ENCODE measurements around the gene EXOC6.
A peak's percentile ranks its signal among the peaks of the same experiment; 100 is the strongest.
"Not testable (repeated sequence)": the region's sequence is repeated elsewhere in the genome, so short reads cannot be mapped to it uniquely, and the experiment has no call there.

EXOC6 gene

DNA sequence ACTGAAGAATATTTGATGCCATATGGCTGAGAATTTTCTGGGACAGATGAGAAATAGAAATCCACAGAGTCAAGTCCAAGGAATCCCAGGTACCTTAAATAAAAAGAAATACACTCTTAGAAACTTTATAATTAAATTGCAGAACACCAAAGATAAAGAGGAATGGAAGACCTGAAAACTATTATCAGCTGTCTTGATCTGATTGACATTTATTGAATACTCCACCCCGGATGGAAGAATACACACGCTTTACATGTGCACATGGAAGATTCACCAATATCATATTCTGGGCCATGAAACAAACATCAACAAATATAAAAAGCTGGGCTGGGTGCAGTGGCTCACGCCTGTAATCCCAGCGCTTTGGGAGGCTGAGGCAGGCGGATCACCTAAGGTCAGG lies 81.6 kb downstream of the EXOC6 start:
- DNase-seq (ENCODE audit: insufficient read length, low spot score) (no peak), FAIRE-seq (no peak)
- TF ChIP-seq, protein P1, sequence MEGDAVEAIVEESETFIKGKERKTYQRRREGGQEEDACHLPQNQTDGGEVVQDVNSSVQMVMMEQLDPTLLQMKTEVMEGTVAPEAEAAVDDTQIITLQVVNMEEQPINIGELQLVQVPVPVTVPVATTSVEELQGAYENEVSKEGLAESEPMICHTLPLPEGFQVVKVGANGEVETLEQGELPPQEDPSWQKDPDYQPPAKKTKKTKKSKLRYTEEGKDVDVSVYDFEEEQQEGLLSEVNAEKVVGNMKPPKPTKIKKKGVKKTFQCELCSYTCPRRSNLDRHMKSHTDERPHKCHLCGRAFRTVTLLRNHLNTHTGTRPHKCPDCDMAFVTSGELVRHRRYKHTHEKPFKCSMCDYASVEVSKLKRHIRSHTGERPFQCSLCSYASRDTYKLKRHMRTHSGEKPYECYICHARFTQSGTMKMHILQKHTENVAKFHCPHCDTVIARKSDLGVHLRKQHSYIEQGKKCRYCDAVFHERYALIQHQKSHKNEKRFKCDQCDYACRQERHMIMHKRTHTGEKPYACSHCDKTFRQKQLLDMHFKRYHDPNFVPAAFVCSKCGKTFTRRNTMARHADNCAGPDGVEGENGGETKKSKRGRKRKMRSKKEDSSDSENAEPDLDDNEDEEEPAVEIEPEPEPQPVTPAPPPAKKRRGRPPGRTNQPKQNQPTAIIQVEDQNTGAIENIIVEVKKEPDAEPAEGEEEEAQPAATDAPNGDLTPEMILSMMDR (IDR thresholded peaks at IDR 0.05; ENCODE audit: insufficient read depth, missing control alignments) = no peak

DNA sequence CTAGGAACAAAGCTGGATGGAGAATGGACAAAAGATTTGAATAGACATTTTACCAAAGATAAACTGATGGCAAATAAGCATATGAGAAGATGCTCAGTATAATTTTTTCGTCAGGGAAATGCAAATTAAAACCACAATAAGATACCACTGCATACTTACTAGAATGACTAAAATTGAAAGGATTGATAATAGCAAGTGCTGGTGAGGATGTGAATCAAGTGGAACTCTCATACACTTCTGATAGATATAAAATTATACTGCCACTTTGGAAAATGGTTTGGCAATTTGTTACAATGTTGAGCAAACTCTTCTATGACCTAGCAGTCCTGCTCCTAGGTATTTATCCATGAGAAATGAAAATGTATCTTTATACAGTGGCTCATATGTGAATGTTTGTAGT lies 83.3 kb downstream of the EXOC6 start:
- FAIRE-seq (peak; percentile 58), DNase-seq (ENCODE audit: insufficient read length, low spot score) (no peak)
- TF ChIP-seq, protein P1 (IDR thresholded peaks at IDR 0.05; ENCODE audit: insufficient read depth, missing control alignments) = no peak

DNA sequence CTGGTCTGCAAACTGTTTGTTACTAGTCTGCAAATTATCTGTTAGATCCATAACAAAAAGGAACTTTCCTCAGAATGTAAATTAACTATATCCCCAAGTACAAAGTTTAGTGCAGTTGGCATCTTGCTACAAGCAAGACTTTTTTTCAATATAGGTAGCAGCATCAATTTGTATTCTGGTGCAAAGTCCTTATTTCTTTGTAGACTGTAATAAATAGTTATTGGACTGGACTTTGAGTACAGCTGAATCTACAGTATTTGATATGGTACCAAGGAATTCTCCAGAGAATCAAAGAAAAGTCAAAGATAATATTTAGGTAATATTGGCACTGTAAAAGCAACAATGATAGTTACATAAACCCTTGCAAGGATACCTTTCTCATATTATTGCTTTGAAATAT lies 89.6 kb downstream of the EXOC6 start:
- no peak for DNase-seq (ENCODE audit: insufficient read length, low spot score)
- TF ChIP-seq, protein P1 (IDR thresholded peaks at IDR 0.05; ENCODE audit: insufficient read depth, missing control alignments) = no peak
- FAIRE-seq = no peak

DNA sequence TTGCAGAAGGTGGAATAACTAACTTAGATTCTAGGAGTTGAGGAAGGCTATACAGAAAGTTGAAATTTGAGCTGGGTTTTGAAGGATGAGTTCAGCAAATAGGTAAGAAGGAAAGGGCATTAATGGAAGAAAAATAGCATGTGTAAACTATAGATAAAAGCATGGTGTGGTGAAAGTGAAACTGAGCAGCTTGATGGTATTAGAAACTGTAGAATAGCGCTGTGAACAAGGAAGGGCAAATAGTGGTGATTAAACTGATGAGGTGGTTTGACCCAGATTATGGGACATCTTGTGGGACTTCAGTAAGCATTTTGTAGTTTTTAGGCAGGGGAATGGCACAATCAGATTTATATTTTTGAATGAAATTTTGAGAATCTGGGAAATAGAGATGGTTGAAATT lies 90.5 kb downstream of the EXOC6 start:
- no peak for FAIRE-seq
- TF ChIP-seq, protein P1 (IDR thresholded peaks at IDR 0.05; ENCODE audit: insufficient read depth, missing control alignments) = no peak
- DNase-seq (ENCODE audit: insufficient read length, low spot score) = no peak

DNA sequence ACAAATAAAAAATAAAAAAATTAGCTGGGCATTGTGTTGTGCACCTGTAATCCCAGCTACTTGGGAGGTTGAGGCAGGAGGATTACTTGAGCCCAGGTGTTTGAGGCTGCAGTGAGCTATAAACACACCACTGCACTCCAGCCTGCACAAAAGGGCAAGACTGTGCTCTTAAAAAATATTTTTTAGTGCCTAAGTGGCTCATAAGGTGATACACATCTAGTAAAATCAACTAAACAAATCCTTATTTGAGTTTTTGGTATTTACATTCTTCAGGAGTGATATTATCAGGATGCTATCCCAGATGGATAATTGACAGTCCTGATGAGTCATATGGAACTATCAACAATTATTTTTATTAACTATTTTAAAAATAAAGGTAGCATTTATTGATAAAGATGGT lies 93.9 kb downstream of the EXOC6 start:
- DNase-seq (ENCODE audit: insufficient read length, low spot score) = no peak
- TF ChIP-seq, protein P1 (IDR thresholded peaks at IDR 0.05; ENCODE audit: insufficient read depth, missing control alignments) = no peak
- FAIRE-seq = no peak

DNA sequence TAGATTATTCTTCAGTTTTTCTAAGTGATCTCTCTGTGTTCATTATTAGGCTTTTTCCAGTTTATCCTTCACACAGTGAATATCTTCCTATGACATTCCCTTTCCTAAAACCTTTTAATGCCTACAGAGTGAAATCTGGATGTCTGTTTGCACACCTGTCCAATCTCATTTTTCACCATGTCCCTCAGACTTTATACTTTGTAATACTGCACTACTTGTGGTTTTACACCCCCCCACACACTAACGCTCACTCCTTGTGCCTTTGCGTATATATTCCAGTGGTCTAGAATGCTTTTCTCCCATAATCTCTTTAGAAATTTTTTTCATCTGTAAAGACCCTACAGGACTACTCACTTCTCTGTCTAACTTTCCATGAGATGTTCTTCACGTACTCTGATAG lies 98.2 kb downstream of the EXOC6 start:
- no peak for DNase-seq (ENCODE audit: insufficient read length, low spot score)
- FAIRE-seq = no peak
- TF ChIP-seq, protein P1 (IDR thresholded peaks at IDR 0.05; ENCODE audit: insufficient read depth, missing control alignments) = no peak

DNA sequence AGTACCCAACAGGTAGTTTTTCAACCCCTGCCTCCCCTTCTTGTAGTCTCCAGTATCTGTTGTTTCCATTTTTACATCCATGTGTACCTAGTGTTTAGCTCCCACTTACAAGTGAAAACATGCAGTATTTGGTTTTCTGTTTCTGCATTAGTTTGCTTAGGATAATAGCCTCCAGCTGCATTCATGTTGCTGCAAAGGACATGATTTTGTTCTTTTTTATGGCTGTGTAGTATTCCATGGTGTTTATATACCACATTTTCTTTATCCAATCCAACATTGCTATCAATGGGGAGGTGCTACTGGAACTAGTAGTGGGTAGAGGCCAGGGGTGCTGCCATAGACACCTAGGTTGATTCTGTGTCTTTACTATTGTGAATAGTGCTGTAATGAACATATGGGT lies 104.3 kb downstream of the EXOC6 start:
- FAIRE-seq; DNase-seq (ENCODE audit: insufficient read length, low spot score): not testable (repeated sequence)
